ENCODE measurements around the gene SLC41A3.
"Not testable (repeated sequence)": the region's sequence is repeated elsewhere in the genome, so short reads cannot be mapped to it uniquely, and the experiment has no call there.

Gene SLC41A3

GRCh38 chr3:126052196-126053058 lies 31.5 kb downstream of the SLC41A3 start:
- no peak for DNase-seq

- no peak for DNase-seq
Measured at GRCh38 chr3:126051741-126052140, 32.2 kb downstream of the SLC41A3 start.

- no peak for DNase-seq
Measured at GRCh38 chr3:126051234-126051633, 32.7 kb downstream of the SLC41A3 start.

GRCh38 chr3:126050626-126051025 lies 33.3 kb downstream of the SLC41A3 start:
- DNase-seq = no peak

- DNase-seq = no peak
Measured at GRCh38 chr3:126050050-126050392, 33.9 kb downstream of the SLC41A3 start.

- DNase-seq = no peak
Measured at GRCh38 chr3:126049289-126050049, 34.5 kb downstream of the SLC41A3 start.

- no peak for DNase-seq
Measured at GRCh38 chr3:126040386-126040785, 43.5 kb downstream of the SLC41A3 start.

- no peak for DNase-seq
Measured at GRCh38 chr3:126039870-126040269, 44.1 kb downstream of the SLC41A3 start.

- DNase-seq = not testable (repeated sequence)
Measured at GRCh38 chr3:126038791-126039190, 45.1 kb downstream of the SLC41A3 start.

GRCh38 chr3:126036056-126036549 lies 47.8 kb downstream of the SLC41A3 start:
- no peak for DNase-seq

GRCh38 chr3:126035362-126036050 lies 48.4 kb downstream of the SLC41A3 start:
- no peak for DNase-seq

GRCh38 chr3:126034481-126035361 lies 49.2 kb downstream of the SLC41A3 start:
- no peak for DNase-seq

- DNase-seq = no peak
Measured at GRCh38 chr3:126033765-126034164, 50.2 kb downstream of the SLC41A3 start.

GRCh38 chr3:126033051-126033745 lies 50.7 kb downstream of the SLC41A3 start:
- DNase-seq = no peak

- no peak for DNase-seq
Measured at GRCh38 chr3:126031981-126032471, 51.9 kb downstream of the SLC41A3 start.

- no peak for DNase-seq
Measured at GRCh38 chr3:126030455-126030854, 53.5 kb downstream of the SLC41A3 start.

GRCh38 chr3:126029241-126029640 lies 54.7 kb downstream of the SLC41A3 start:
- DNase-seq = no peak

GRCh38 chr3:126028096-126028495 lies 55.8 kb downstream of the SLC41A3 start:
- no peak for DNase-seq

- DNase-seq = no peak
Measured at GRCh38 chr3:126026761-126027160, 57.2 kb downstream of the SLC41A3 start.

GRCh38 chr3:126026277-126026751 lies 57.6 kb downstream of the SLC41A3 start:
- no peak for DNase-seq

GRCh38 chr3:126025862-126026261 lies 58.1 kb downstream of the SLC41A3 start:
- no peak for DNase-seq
